ENCODE data around the gene CPA3.

Gene CPA3

GRCh38 chr3:148923592-148923991, 58.5 kb downstream of the CPA3 start:
- no peak for DNase-seq

- no peak for DNase-seq
Observed at GRCh38 chr3:148924562-148924961, 59.5 kb downstream of the CPA3 start.

GRCh38 chr3:148925845-148926244, 60.7 kb downstream of the CPA3 start:
- DNase-seq: no peak

GRCh38 chr3:148930752-148931151, 65.7 kb downstream of the CPA3 start:
- no peak for DNase-seq

- no peak for DNase-seq
Observed at GRCh38 chr3:148931574-148931973, 66.5 kb downstream of the CPA3 start.

- DNase-seq: no peak
Observed at GRCh38 chr3:148932972-148933371, 67.9 kb downstream of the CPA3 start.

- no peak for DNase-seq
Observed at GRCh38 chr3:148937467-148938255, 72.6 kb downstream of the CPA3 start.

- no peak for DNase-seq
Observed at GRCh38 chr3:148938306-148938705, 73.2 kb downstream of the CPA3 start.

GRCh38 chr3:148938936-148939335, 73.8 kb downstream of the CPA3 start:
- no peak for DNase-seq

GRCh38 chr3:148940983-148941382, 75.9 kb downstream of the CPA3 start:
- DNase-seq: no peak

- DNase-seq: no peak
Observed at GRCh38 chr3:148943506-148944205, 78.6 kb downstream of the CPA3 start.

- no peak for DNase-seq
Observed at GRCh38 chr3:148945116-148945515, 80.0 kb downstream of the CPA3 start.

Data from activated CD8-positive, alpha-beta memory T cell treated with anti-CD3 and anti-CD28 coated beads, Interleukin-2, amount 50 U/mL, for 4 hours (primary cell).